DMS 273 treated with DMSO at 0.1 percent for 48 hours (cell line): Measurements from ENCODE around the gene PLCB1.
A peak's percentile ranks its signal among the peaks of the same experiment; 100 is the strongest.

Experiments
- DNase-seq: peaks from one replicate; lab custom pipeline; 2025; lab: John Stamatoyannopoulos, UW

The PLCB1 gene

GRCh38 chr20:8246153-8246552 lies 114.1 kb downstream of the PLCB1 start:
- DNase-seq: no peak

DNA sequence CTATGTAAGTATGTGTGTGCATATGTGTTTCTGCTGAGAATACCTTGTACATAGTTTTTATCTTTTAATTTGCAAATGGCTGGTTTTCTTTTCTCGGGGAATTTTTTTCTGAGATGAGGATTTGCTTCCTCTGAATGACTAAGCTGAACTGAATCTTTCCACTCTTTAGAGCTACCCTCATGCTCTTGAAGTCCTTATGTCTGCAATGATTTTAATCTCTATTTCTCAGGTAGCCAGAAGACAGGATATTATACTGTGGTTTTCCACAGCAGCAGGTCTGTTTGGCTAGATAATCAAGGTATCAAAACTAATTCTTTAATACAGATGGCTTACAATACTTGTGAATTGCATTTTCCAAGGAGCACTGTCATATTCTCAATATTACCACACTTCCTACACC lies 114.7 kb downstream of the PLCB1 start:
- DNase-seq: no peak

GRCh38 chr20:8248051-8248450 lies 116.0 kb downstream of the PLCB1 start:
- DNase-seq: no peak

GRCh38 chr20:8249634-8250033 lies 117.6 kb downstream of the PLCB1 start:
- no peak for DNase-seq

- no peak for DNase-seq
Measured at GRCh38 chr20:8250539-8251200, 118.6 kb downstream of the PLCB1 start.

GRCh38 chr20:8251201-8251575 lies 119.1 kb downstream of the PLCB1 start:
- DNase-seq: no peak

- no peak for DNase-seq
Measured at GRCh38 chr20:8254911-8255582, 123.0 kb downstream of the PLCB1 start.

DNA sequence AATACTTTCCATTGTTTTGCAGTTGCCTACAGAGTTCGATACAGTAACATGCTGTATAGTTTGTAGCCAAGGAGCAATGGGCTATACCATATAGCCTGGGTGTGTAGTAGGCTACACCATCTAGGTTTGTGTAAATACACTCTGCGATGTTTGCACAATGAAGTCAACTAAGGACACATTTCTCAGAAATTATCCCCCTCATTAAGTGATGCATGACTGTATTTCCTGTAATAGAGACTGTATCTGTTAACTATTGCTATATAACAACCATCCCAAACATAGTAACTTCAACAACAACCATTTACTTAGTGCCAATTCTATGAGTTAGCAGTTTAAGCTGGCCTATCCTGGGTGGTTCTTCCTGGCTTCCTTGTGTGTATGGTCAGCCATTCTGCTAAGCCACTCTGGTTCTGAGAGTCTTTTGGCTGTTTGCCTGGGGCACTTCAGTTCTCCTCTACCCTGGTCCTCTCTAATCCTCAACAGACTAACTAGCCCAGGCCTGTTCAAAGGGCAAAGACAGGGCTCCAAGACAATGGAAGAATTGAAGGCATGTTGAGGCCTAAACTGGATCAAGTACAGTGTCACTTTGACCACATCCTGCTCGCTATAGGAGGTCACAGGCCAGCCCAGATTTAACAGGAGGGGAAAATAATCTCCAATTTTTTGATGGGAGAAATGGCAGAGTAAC lies 124.0 kb downstream of the PLCB1 start:
- no peak for DNase-seq

DNA sequence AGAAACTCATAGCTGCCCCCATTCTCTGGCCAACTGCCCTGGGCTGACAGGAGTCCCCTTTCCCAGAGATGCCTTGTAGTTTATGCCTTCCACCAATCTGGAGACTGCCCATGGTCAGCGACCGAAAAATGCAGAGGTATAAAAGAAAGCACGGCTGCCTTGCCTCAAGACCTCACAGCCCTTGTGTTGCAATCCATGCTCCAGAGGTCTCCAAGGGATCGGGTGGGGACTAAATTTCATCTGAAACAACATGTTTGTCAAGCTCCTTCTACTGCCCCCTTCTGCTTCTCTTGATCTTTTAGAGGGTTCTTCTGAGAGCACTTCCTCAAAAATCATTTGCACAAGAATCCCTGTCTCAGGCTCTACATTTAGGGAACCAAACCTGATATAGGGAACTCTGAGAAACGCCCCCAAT lies 128.8 kb downstream of the PLCB1 start:
- no peak for DNase-seq

- no peak for DNase-seq
Measured at GRCh38 chr20:8262721-8263120, 130.7 kb downstream of the PLCB1 start.

DNA sequence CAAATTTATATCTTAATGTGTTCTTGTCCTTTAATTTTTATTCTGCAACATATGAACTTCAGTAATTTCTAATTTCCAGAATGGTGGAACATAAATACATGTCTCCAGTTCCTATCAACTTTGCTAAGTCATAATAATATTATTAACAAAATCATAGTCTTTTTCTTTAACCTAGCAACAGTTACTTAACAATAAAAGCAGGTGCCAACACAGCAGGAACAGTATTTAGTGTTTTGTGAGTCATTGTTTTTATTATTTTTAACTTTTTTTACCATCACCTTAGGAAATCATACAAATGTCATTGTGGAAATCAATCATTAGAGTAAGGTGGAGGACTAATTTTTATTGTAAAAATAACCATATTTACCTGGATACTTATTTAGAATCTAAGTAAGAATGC lies 133.5 kb downstream of the PLCB1 start:
- no peak for DNase-seq

DNA sequence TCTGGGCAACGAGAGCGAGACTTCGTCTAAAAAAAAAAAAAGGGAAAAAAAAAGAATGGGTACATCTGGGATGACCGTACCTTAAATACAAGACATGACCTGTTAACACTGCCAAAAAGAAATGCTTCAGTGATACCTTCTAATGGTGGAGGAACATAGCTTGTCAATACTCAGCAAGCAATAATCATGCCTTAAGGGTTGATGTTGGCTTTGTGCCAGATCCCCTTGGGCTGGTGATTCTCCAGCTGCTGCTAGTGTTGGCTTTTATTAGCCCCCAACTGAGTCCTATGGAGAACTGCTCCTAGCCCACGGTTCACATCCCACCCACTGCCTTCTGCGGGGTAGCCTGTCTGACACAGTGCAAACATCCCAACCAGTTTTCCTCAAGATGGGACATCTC lies 134.9 kb downstream of the PLCB1 start:
- no peak for DNase-seq

DNA sequence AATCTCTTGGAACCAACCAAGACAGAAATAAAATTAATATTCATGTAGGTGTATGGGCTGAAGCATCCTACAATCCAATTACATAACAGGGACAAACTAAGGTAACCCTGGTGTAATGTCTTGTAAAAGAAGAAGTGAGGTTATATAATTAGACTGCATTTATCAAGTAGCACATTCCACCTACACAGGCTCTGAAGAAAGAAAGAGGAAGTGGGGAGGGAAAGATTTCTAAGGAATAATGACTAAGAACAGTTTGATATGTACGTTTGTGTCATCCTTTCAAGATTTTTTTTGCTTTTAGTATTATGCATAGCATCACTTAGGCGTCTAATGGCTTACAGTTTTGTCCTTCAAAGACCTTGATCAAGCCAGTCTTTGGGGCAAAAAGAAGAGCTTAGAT lies 139.7 kb downstream of the PLCB1 start:
- no peak for DNase-seq

DNA sequence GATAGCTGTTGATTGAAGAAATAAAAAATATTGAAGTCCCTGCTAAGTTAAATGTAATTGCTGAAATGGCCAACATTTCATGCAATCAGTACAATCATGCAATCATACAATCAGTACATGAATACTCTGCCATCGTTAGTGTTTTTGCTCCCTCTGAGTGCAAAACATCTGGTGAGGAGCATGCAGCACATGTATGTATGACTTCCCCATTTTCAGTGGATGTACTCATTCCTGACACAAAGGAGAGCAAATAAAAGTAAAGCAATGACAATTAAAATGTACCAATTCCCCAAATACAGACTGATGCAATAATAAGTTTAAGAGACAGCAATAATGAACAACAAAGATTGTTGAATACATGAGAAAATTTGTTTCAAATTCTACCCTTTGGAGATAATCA lies 140.7 kb downstream of the PLCB1 start:
- no peak for DNase-seq

DNA sequence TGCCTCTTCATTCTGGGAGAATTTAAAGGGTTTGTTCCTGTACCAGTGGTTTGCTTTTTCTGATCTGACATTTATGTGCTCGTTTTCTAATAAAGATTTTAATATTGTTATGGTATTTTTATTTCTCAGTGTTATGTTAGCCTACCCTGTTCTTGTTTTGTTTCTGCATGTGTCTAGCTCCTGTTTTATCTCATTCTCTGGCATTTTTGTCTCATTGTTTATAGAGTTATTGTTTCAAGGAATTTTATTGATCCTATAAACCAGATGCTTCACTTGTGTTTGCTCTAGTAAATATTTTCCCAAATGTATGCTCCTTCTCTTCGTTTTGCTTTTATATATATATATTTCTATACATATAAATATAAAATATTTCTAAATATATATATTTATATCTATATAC lies 152.8 kb downstream of the PLCB1 start:
- no peak for DNase-seq

DNA sequence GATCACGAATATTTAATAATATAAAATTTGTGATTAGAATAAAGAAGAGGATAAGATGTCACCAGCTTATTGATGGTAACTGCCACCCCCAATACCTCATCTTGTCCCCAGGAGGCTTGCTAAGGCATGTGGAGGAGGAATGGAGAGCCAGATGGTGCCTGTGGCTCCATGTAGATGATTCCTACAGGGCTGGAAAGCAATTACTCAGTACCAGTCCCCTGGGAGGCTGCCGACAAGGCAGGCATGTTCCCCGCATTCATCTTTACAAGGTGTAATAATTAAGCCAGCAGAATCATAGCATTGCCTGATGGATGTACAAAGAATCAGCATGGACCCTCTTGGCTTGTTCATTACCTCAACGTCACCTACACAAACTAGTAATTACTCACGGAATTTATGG lies 155.3 kb downstream of the PLCB1 start:
- peak; percentile 87 for DNase-seq

DNA sequence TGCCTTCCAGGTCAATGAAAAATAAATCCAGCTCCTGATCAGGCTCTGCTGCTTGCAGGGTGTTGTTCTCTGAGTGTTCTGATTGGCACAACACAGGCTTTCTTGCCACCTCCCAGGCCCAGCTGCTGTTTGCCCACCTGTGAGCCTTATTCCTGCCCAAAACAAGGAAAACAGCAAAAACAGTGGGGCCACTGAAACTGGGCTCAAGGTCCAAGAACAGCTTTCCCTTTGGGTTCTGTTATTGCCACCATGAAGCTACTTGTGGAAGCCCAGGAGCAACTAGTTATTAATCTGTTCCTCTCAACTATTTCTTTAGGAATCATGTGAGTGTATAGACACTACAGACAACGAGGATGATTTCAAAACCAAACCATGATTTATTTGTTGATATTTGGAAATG lies 159.1 kb downstream of the PLCB1 start:
- DNase-seq: no peak

GRCh38 chr20:8291873-8292272 lies 159.8 kb downstream of the PLCB1 start:
- peak; percentile 31 for DNase-seq

DNA sequence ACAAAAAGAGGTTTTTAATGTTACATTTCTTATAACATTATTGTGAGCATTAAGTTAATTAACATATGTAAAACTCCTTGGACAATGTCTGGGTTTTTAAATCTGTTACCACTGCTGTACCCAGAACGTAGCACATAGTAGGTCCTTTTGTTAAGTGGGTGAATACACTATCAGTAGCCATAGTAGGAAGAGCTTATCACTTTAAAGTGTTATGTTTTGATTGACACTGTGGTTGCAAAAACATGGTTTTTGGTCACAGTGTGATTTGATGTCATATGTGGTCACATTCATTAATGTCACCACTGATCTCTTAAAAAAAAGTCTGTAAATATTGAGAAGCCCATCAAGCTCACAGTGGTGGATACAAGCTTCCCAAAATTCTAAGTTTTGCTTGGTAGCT lies 160.7 kb downstream of the PLCB1 start:
- no peak for DNase-seq

- no peak for DNase-seq
Measured at GRCh38 chr20:8293750-8294149, 161.7 kb downstream of the PLCB1 start.

GRCh38 chr20:8296536-8296935 lies 164.5 kb downstream of the PLCB1 start:
- DNase-seq: no peak

- DNase-seq: no peak
Measured at GRCh38 chr20:8298426-8299043, 166.5 kb downstream of the PLCB1 start.

- DNase-seq: no peak
Measured at GRCh38 chr20:8299921-8300320, 167.9 kb downstream of the PLCB1 start.
